ENCODE measurements around the gene RPL14.
"Not testable (repeated sequence)": the region's sequence is repeated elsewhere in the genome, so short reads cannot be mapped to it uniquely, and the experiment has no call there.

RPL14 gene

DNA sequence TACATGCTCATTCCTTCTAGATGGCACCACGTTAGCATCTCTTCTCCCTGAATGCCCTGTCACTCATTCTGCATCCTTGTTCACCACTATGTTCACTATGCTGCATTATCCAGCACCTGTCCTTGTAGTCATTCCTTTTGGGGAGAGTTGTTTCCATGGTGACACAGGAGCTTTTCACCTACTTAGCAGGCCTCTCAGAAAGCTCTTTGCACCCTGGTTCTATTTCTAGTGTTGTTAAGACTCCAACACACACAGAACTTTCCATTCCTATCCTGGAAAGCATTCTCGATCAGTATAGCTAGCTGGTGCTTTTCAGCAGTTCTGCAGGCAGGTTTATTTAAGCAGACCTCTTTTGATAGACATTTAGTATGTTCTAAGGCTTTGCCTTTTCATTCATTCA lies 6.7 kb upstream of the RPL14 start:
- no peak overlapping the region for H3K9ac ChIP-seq
- no peak overlapping the region for H3K27ac ChIP-seq
- H3K27me3 ChIP-seq, result no peaks in the 10 kb centered on the region
- no peak for TF ChIP-seq Cebpa-rat (IDR thresholded peaks at IDR 0.05)
- no peaks in the 10 kb centered on the region for H3K9me3 ChIP-seq
- H4K20me1 ChIP-seq, result 0 out of 2 replicates have a peak, but pooled peaks cover under 1% of the 10 kb centered on the region
- H3K4me3 ChIP-seq, result no peak overlapping the region
- H3K4me2 ChIP-seq, result no peak overlapping the region
- H3K4me1 ChIP-seq, result peaks cover 29% of the 10 kb centered on the region
- no peaks in the 10 kb centered on the region for H3K36me3 ChIP-seq

DNA sequence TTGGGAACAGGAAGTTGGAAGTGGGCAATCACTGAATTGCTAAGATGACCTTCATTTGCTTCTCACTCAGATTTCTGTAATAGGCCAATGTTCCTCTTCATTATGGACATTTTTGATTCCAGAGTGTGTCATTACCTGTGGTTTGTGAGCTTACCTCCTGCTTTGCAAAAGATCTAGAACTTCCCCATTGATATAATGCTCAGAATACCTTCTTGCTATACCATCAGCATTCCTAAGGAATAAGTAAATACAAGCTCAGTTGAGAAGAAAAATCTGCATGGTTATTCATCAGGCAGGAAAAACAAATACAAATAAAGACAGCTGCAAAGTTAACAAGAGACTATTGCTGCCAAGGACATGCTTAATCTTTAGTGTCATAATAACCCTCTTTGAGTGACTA lies 5.6 kb upstream of the RPL14 start:
- Histone ChIP-seq H3K9me3 (no peaks in the 10 kb centered on the region), H3K4me2 (no peak overlapping the region), H3K36me3 (no peaks in the 10 kb centered on the region), H4K20me1 (no peaks in the 10 kb centered on the region), H3K9ac (no peak overlapping the region), H3K4me3 (no peak overlapping the region), H3K27me3 (no peaks in the 10 kb centered on the region), H3K4me1 (peaks cover 34% of the 10 kb centered on the region), H3K27ac (no peak overlapping the region)
- TF ChIP-seq Cebpa-rat (IDR thresholded peaks at IDR 0.05), result no peak

DNA sequence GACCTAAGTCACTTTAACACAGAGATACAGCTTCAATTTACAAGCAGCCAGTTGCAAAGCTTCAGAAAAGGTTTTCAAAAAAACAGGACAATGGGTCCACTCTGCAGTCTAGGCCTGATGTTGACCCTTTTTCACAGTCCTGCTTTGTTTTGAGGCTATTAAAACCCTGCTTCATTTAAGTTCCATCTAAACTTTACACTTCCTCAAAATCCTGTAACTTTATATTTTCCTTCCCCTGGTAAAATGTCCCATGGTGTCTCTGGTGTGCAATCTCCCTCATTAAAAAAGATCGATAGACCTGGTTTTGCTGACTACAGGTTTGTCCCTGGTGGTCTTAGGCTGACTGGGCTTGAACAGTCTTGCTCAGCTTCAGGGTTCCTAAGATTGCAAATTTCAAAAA lies 5.1 kb upstream of the RPL14 start:
- Histone ChIP-seq H3K27ac (no peak overlapping the region), H3K4me3 (peak overlapping the region; percentile 77), H3K9ac (peak overlapping the region; percentile 85), H3K4me1 (peaks cover 35% of the 10 kb centered on the region), H3K9me3 (no peaks in the 10 kb centered on the region), H4K20me1 (no peaks in the 10 kb centered on the region), H3K27me3 (no peaks in the 10 kb centered on the region), H3K36me3 (no peaks in the 10 kb centered on the region), H3K4me2 (peak overlapping the region; percentile 88)
- TF ChIP-seq Cebpa-rat (IDR thresholded peaks at IDR 0.05), result no peak

DNA sequence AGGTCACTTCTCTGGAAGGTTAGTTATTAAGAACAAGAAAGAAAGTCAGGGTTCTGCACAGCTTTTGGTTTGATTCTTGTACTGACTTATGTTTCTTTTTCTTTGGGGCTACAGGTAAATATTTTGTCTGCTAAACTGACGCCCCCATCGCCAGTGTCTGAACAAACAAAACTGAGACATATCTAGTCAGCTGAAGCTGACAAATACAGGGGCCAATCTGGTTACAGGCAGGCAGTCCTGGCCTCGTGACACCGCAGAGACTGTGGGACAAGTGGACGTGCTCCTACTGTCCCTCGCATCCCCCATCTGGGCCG lies 4.6 kb upstream of the RPL14 start:
- TF ChIP-seq Cebpa-rat (IDR thresholded peaks at IDR 0.05), result no peak
- peak overlapping the region; percentile 77 for H3K27ac ChIP-seq
- H3K4me1 ChIP-seq, result peaks cover 35% of the 10 kb centered on the region
- H3K4me3 ChIP-seq, result peak overlapping the region; percentile 77
- no peaks in the 10 kb centered on the region for H3K27me3 ChIP-seq
- H3K4me2 ChIP-seq, result peak overlapping the region; percentile 88
- peak overlapping the region; percentile 85 for H3K9ac ChIP-seq
- no peaks in the 10 kb centered on the region for H3K36me3 ChIP-seq
- H3K9me3 ChIP-seq, result no peaks in the 10 kb centered on the region
- peaks cover 3% of the 10 kb centered on the region for H4K20me1 ChIP-seq

DNA sequence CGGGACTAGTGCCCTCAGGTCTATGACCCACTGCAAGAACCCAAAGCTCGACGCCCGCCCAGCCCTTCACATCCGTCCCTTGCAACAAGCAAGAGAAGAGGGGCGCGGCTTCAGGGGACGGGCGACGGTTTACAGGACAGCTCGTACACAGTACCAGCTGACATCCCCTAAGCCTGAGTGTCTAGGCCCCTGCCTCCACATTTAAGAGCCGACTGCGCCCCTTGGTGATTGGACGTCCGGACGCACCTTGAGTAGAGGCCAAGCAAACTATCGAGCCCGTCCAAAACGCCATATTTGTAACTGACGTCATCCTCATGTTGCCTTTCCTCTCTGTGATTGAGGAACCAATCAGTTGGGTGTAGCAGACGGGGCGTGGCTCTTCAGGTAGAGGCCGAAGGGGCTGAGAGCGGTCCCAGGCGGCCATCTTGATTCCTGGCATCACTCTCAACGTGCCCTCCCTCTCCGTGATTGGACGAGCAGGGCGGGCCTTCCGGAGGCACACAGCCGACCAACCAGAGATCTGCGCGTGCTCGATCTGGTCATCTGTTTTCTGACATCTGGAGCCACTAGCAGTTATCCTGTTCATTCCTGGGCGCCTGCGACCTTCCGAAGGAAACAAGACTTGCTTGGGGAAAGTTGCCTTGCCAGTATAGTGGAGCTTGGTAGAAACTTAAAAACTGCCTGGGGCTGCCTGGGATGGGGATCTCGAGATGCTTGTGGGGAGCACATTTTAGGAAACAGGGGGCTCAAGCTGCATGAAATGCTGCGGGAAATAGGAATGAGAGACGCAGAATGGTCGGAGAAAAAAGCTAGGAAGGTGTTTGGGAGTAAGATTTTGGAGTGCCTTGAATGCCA lies 4.0 kb upstream of the RPL14 start:
- H3K4me1 ChIP-seq, result peaks cover 36% of the 10 kb centered on the region
- H3K9me3 ChIP-seq, result no peaks in the 10 kb centered on the region
- peaks cover 2% of the 10 kb centered on the region; the same call in 1 of the 2 replicates for H3K36me3 ChIP-seq
- peak overlapping the region; percentile 77 for H3K4me3 ChIP-seq
- no peak for TF ChIP-seq Cebpa-rat (IDR thresholded peaks at IDR 0.05)
- peak overlapping the region; percentile 77 for H3K27ac ChIP-seq
- H3K27me3 ChIP-seq, result no peaks in the 10 kb centered on the region
- H4K20me1 ChIP-seq, result peaks cover 9% of the 10 kb centered on the region
- H3K4me2 ChIP-seq, result peak overlapping the region; percentile 88
- H3K9ac ChIP-seq, result peak overlapping the region; percentile 85

DNA sequence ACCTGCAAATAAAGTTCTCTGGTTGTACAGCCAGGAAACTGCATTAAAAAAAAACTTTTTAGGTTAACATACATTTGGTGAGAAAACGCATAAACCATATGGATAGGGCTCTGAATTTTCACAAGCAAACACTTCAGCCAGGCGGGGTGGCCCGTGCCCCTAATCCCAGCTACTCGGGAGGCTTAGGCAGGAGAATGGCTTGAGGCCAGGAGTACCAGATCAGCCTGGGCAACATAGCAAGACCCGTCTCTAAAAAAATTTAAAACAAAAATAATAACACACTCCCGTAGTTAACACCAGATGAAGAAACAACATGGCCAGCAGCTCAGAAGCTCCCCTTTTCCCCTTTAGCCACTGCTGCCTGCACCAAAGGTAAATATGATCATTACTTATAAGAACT lies 3.2 kb upstream of the RPL14 start:
- peak overlapping the region; percentile 85 for H3K9ac ChIP-seq
- no peaks in the 10 kb centered on the region for H3K9me3 ChIP-seq
- peaks cover 10% of the 10 kb centered on the region for H3K36me3 ChIP-seq
- peak overlapping the region; percentile 88 for H3K4me2 ChIP-seq
- H3K4me3 ChIP-seq, result peak overlapping the region; percentile 77
- TF ChIP-seq Cebpa-rat (IDR thresholded peaks at IDR 0.05), result no peak
- peaks cover 17% of the 10 kb centered on the region for H4K20me1 ChIP-seq
- peaks cover 44% of the 10 kb centered on the region for H3K4me1 ChIP-seq
- H3K27me3 ChIP-seq, result no peaks in the 10 kb centered on the region
- no peak overlapping the region for H3K27ac ChIP-seq

DNA sequence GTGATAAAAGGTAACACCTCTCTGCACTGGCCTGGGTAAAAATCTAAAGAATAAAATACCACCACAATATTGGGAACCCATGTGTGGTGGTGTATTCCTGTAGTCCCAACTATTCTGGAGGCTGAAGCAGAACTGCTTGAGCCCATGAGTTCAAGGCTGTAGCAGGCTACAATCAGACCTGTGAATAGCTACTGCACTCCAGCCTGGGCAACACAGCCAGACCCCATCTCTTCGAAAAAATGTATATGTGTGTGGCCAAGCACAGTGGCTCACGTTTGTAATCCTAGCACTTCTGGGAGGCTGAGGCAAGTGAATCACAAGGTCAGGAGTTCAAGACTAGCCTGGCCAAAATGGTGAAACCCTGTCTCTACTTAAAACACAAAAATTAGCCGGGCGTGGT lies 1.8 kb upstream of the RPL14 start:
- TF ChIP-seq Cebpa-rat (IDR thresholded peaks at IDR 0.05), result no peak
- Histone ChIP-seq H3K9ac (no peak overlapping the region), H3K4me2 (no peak overlapping the region), H3K9me3 (no peaks in the 10 kb centered on the region), H3K27me3 (no peaks in the 10 kb centered on the region), H4K20me1 (peaks cover 31% of the 10 kb centered on the region), H3K4me1 (peaks cover 58% of the 10 kb centered on the region), H3K27ac (no peak overlapping the region), H3K4me3 (no peak overlapping the region), H3K36me3 (peaks cover 24% of the 10 kb centered on the region)

DNA sequence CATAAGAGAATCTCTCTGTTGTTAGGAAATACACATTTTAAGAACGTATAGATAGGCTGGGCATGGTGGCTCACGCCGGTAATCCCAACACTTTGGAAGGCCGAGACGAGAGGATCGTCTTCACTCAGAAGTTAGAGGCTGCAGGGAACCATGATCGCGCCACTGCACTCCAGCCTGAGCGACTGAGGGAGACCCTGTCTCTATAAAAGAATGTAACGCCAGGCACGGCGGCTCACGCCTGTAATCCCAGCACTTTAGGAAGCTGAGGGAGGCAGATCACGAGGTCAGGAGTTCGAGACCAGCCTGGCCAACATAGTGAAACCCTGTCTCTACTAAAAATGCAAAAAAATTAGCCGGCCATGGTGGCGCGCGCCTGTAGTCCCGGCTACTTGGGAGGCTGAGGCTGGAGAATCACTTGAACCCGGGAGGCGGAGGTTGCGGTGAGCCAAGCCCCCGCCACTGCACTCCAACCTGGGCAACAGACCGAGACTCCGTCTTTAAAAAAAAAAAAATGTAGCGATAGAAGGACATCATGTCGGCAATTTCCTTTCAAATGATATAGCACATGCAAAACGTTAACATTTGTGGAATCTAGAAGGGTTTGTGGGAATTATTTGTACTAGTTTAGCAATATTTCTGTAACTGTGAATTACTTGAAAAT lies 730 bp upstream of the RPL14 start:
- TF ChIP-seq Cebpa-rat (IDR thresholded peaks at IDR 0.05), result no peak
- Histone ChIP-seq H3K27ac (peak overlapping the region; percentile 94), H3K4me1 (peaks cover 60% of the 10 kb centered on the region)

DNA sequence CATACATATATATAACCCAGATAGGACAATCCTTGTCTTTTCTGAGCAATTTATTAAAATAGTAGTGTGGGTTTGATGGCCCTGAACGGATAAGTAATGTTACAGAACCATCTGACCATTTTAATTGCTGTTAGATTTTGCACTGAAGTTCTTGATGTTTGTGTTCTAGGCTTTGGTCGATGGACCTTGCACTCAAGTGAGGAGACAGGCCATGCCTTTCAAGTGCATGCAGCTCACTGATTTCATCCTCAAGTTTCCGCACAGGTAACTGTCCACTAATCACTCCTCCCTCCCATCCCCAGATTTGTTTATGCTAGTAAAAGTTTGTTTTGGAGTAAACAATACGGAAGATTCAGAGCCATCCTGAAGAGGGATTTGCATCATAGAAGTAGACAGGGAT lies 1.3 kb downstream of the RPL14 start:
- peaks cover 63% of the 10 kb centered on the region for H4K20me1 ChIP-seq
- H3K27ac ChIP-seq, result peak overlapping the region; percentile 94
- H3K4me1 ChIP-seq, result peaks cover 58% of the 10 kb centered on the region

More for the DNA sequence above, 730 bp upstream of the RPL14 start:
- H3K27me3 ChIP-seq, result no peaks in the 10 kb centered on the region
- H3K4me2 ChIP-seq, result peak overlapping the region; percentile 83
- H3K36me3 ChIP-seq, result peaks cover 35% of the 10 kb centered on the region
- peak overlapping the region; percentile 96 for H3K9ac ChIP-seq
- peaks cover 42% of the 10 kb centered on the region for H4K20me1 ChIP-seq
- H3K4me3 ChIP-seq, result peak overlapping the region; percentile 86
- no peaks in the 10 kb centered on the region for H3K9me3 ChIP-seq

DNA sequence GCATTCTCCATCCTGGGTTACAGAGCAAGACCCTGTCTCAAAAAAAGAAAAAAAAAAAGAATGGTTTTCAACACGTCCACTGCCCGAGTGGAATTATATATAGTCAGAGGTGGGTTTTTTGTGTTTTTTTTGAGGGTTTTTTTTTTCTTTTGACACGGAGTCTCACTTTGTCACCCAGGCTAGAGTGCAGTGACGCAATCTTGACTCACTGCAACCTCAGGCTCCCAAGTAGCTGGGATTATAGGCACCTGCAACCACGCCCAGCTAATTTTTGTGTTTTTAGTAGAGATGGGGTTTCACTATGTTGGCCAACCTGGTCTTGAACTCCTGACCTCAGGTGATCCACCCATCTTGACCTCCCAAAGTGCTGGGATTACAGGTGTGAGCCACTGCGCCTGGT lies 3.3 kb downstream of the RPL14 start:
- H3K4me1 ChIP-seq, result peaks cover 54% of the 10 kb centered on the region
- H3K9ac ChIP-seq, H3K27me3 ChIP-seq, H3K4me2 ChIP-seq, H3K27ac ChIP-seq, H3K4me3 ChIP-seq, H3K9me3 ChIP-seq: not testable (repeated sequence)
- peaks cover 76% of the 10 kb centered on the region for H3K36me3 ChIP-seq
- peaks cover 83% of the 10 kb centered on the region for H4K20me1 ChIP-seq
- TF ChIP-seq Cebpa-rat (IDR thresholded peaks at IDR 0.05), result peak; percentile 40; the same call in 1 of the 2 replicates

More for the DNA sequence above, 1.3 kb downstream of the RPL14 start:
- no peak for TF ChIP-seq Cebpa-rat (IDR thresholded peaks at IDR 0.05)
- Histone ChIP-seq H3K36me3 (peaks cover 56% of the 10 kb centered on the region), H3K9me3 (no peaks in the 10 kb centered on the region), H3K27me3 (no peaks in the 10 kb centered on the region), H3K4me2 (peak overlapping the region; percentile 84), H3K4me3 (peak overlapping the region; percentile 86), H3K9ac (peak overlapping the region; percentile 96)
